Mammary epithelial cell (primary cell): ENCODE measurements around the gene RXFP2.

Source experiments
- CTCF ChIP-seq, 2 donors: IDR thresholded peaks in 1 of 2; conservative IDR thresholded peaks in 1 of 2; 2 replicates each; pipeline ENCODE4 v1.5.1; 2011 to 2012; ENCODE audit warnings: inconsistent platforms in 2 of 2, low read length in 2 of 2, mild to moderate bottlenecking in 2 of 2, control low read depth in 1 of 2, low read depth in 1 of 2; ENCODE audit not compliant: insufficient read depth in 1 of 2; ENCODE audit errors: extremely low read depth in 1 of 2
- EZH2 ChIP-seq: IDR thresholded peaks from 2 replicates; pipeline ENCODE4 v1.6.1; 2012; ENCODE audit warnings: low read length, inconsistent platforms, borderline replicate concordance

- TF ChIP-seq CTCF (conservative IDR thresholded peaks at IDR 0.05 in 1 of 2, IDR thresholded peaks at IDR 0.05 in 1 of 2; ENCODE audit: extremely low read depth in 1 of 2, insufficient read depth in 1 of 2, low read depth in 1 of 2, low read length in 2 of 2): peak; percentile 35 to 48
- no peak for TF ChIP-seq EZH2
Observed at GRCh38 chr13:31797154-31797775, 57.9 kb downstream of the RXFP2 start.
